HUDEP-2 (cell line): ENCODE results near the gene ZNF688.
A peak's percentile ranks its signal among the peaks of the same experiment; 100 is the strongest.
"Not testable (repeated sequence)": the region's sequence is repeated elsewhere in the genome, so short reads cannot be mapped to it uniquely, and the experiment has no call there.

Source experiments
- DNase-seq, 76 experiments: peaks; one replicate each; lab custom pipeline; 2025; ENCODE audit not compliant: unreplicated experiment in 76 of 76; lab: John Stamatoyannopoulos, UW

Gene ZNF688

GRCh38 chr16:30535106-30535776 is 36.3 kb downstream of the ZNF688 start:
- DNase-seq: peak in 5 of 76 experiments; percentile 46 to 90 (median 51)

- DNase-seq: peak in 71 of 76 experiments; percentile 18 to 90 (median 80)
These were observed 37.0 kb downstream of the ZNF688 start, which contains the start of gene ZNF747 for GRCh38 chr16:30534368-30535105. ZNF747 (minus strand) TSS chr16:30534858; CDS start chr16:30534679, 179 bp downstream.

GRCh38 chr16:30533748-30534367 is 37.7 kb downstream of the ZNF688 start:
- peak in 20 of 76 experiments; percentile 9 to 72 (median 24) for DNase-seq

DNA sequence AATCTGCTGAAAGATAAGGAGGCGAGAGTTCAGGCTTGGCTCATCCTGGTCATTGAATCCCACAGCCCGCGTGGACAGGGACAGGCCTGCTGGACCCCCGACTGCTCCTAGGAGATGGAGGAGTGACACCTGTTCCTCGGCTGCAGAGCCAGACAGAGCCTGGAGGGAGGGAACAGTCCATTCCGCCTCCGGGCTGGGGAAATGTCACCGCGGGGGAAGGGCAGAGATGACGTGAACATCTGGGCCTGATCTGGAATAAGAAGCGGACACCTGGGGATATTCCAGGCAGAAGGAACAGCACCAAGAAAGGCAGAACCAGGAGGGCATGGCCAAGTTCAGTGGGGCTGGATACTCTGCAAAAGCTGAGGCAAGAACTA is 38.4 kb downstream of the ZNF688 start:
- DNase-seq: no peak

DNA sequence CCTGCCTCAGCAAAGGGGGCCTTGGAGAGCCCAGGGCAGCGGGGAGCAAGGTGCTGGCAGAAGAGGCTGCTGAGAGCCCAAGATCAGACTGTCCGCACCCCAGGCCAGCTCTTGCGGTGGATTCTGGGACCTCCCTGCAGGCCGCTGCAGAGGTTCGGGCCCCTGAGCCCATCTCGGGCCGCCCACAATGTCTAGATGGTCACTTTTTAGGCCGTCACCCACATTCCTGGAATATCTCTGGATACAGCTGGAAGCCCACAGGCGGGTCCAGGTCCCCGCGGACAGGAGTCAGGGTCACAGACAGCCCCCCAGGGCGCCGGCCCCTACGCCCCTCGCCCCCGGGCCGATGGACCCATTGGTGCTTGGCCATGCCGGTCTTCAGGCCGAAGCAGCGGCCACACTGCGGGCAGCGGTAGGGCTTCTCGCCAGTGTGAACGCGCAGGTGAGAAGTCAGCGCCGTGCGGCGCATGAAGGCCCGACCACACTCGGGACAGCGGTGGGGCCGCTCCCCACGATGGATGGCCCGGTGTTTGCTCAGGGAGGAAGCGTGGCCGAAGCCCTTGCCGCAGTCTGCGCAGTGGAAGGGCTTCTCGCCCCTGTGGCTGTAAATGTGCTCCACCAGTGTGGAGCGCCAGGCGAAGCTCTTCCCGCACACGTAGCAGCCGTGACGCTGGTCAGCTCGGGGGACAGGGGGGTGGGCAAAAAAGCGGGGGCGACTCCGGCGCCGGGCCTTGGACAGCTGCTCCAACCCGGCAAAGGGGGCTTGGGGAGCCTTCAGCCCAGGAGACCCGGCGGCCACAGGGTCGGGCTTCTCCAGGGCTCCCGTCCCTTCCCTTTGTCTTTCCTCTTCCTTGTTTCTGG is 39.0 kb downstream of the ZNF688 start:
- no peak for DNase-seq

DNA sequence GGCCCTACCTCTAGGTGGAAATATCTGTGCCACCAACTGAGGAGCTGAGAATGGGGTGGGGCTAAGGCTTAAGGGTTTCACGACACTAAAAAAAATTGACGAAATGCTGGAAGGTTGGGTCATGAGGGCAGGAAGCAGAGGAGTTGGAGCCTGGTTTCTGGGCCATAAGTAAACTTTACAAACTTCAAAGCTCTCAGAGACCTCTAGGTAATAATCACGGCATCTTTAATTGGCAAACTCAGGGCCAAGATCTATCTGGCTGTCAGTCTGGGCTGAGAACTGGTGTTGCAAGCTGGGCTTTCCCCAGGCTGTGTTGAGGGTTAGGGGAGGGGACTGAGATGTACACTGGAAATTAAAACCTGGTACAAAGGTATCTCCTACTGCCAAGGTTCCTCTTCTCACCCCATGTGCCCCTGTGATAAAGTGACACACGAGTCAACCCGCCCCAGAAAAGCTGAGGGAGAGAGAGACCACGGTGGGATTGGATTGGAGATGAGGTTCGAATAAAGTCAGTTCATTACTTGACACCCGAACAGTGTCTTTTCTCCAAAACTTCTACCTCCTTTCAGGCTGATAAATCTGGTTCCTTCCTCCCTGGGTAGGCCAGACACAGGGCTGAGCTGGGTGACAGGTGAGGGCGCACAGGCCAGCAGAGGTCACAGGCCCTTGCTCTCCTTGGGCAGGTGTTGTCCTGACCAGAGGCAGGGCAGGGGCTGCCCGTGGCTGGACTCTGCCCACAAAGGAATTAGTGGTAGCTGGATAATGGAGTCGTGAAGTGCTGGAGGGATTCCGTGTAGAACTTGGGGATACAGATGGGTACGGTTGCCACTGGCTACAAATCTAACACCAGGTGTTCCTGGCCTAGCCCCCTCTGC is 41.1 kb downstream of the ZNF688 start:
- no peak for DNase-seq

GRCh38 chr16:30528799-30529457 is 42.6 kb downstream of the ZNF688 start:
- peak in 6 of 76 experiments; percentile 8 to 31 (median 12) for DNase-seq

DNA sequence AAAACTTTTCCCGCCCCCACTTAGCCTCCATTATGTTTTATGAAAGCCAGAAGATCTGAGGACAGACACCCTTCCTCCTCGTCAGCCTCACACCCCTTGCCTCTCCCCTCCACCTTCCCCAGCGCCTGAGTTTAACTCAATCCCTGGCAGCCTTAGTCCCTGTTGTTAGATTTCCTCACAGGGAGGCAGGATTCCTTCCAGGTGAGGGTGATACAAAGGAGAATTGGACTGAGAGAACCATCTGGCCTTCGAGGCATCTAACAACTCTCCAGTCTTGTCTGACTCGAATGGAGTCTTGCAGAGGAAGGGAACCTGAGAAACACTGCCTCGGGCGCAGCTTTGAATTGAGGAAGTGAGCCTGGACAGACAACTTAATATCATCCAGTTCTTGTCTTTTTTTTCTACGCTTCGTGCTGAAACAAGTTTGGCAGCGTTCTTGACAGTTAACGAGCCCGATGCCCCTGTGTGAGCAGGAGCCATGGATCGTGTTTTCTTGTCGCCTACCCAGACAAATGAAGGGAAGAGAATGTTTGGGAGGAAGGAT is 43.8 kb downstream of the ZNF688 start:
- DNase-seq: peak in 6 of 76 experiments; percentile 20 to 61 (median 33)

- peak; percentile 52 to 99 (median 98) for DNase-seq
These were observed 44.5 kb downstream of the ZNF688 start for GRCh38 chr16:30526823-30527634.

GRCh38 chr16:30526137-30526822 is 45.2 kb downstream of the ZNF688 start, which contains the start of gene ZNF768:
ZNF768 (minus strand) TSS chr16:30526566; CDS start chr16:30526413, 153 bp downstream.
- peak in 13 of 76 experiments; percentile 20 to 67 (median 55) for DNase-seq

DNA sequence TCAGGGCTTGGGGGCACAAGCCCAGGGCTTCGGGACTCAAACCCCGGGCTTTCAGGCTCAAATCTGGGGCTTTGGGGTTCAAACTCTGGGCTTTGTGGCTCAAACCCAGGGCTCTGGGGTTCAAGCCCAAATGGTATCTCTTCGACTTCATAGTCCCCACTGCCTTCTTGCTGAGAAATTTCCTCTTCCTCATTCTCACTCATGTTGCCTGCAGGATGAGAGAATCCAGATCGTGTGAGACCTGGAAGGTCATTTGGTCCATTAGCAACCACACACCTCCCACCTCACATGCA is 45.7 kb downstream of the ZNF688 start:
- no peak for DNase-seq

DNA sequence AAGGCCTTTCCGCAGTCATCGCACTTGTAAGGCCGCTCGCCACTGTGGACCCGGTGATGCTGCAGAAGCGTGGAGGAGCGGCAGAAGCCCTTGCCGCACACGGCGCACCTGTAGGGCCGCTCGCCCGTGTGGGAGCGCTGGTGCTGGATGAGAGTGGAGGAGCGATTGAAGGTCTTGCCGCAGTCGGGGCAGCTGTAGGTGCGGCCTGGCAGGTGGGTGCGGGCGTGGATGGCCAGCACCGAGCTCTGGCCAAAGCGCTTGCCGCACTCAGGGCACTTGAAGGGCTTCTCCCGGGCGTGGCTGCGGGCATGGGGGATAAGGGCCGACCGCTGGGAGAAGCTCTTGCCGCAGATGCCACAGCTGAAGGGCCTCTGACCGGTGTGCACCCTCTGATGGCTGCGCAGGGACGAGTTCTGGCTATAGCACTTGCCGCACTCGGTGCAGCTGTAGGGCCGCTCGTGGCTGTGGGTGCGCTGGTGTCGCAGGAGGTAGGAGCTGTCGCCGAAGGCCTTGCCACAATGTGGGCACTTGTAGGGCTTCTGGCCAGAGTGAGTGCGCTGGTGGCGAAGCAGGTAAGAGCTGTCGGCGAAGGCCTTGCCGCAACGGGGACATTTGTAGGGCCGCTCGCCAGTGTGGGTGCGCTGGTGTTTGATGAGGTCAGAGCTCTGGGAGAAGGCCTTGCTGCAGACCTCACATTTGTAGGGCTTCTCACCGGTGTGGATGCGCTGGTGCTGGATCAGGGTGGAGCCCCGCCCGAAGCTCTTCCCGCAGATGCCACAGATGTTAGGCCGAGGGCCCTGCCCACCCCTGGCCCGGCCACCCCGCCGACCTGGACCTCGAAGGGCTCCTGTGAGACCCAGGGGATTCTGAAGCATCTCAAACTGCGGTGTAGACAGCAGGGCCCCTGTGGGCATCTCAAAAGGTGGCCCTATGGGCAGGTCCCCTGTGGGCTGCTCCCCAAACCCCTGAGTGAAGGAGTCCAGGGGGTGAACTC is 46.6 kb downstream of the ZNF688 start:
- DNase-seq: no peak

DNA sequence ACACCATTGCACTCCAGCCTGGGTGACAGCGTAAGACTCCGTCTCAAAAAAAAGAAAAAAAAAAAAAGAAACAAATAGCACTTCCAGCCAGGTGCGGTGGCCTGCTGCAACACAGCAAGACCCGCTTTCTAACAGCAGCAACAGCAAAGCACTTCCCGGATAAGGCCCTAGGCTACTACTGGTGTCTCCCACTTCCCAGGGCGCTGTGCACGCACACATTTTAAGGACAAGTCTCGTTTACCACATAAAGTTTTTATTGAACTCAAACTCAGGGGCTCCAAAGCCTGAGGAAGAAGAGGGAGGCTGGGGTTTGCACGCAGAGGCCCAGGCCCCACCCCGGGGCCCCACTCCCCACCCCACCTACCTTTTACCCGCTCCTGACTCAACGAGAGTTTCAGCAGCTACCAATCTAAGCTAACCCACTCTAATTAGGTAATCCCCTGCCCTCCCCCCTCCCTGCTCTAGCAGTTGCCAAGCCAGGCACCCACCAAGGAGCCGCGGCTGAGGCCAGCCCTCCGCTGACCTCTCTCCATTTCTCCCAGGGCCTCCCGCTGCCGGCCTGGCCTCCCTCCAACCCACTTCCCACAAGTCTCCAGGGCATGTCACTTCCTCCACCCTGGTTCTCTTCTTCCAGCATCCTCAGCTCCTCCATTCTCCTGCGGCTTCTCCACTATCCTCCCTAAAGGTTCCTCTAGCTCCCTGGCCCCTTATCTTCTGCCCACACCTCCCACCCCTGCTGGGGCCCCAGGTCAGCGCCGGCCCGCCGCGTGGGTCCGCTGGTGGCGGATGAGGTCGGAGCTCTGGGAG is 47.5 kb downstream of the ZNF688 start:
- DNase-seq: no peak

- not testable (repeated sequence) for DNase-seq
These were observed 48.6 kb downstream of the ZNF688 start for GRCh38 chr16:30522702-30523463.
